NCI-H2029 treated with DMSO at 0.1 percent for 48 hours (cell line): ENCODE measurements around the gene ADGRV1.

Source experiments
- DNase-seq: peaks from one replicate; lab custom pipeline; 2025; lab: John Stamatoyannopoulos, UW

The ADGRV1 gene

DNA sequence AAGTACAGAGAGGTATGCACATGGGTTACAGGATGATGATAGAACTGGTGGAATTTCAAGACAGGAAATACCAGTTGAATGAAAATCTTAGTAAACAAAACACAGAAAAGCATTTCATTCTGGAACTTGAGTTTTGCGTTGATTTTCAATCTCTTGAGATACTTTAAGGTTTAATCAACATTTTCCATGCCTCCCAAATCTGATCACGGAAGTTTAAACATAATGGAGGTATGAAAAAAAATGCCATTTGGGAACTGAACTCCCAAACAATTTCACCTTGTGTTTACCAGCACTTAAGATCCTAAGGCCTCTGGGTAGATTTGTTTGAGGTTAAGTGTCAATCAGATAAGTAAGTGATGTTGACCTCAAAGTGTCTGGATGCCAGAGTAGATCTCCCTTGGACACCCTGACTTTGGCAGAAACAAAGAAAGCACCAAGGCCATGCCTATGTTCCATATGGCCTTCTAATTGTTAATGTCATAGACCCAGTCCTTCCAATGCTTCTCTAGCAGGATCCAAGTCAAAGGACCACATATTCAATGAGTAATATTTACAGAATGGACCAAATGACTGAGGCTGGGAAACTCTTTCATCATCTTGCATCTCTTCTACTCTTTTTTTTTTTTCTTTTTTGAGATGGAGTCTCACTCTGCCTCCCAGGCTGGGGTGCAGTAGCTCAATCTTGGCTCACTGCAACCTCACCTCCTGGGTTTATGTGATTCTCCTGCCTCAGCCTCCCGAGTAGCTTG lies 607.6 kb downstream of the ADGRV1 start:
- no peak for DNase-seq

DNA sequence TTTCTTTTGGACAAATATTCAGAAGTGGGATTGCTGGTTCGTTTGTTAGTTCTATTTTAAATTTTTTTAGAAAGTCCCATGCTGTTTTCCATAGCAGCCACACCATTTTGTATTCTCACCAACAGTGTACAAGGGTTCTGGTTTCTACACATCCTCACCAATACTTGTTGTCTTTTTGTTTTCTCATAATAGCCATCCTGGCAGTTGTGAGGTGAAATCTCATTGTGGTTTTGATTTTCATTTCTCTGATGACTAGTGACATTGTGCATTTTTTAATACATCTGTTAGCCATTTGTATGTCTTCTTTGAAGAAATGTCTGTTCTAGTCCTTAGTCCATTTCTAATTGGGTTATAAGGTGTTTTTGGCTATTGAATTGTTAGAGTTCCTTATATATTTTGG lies 610.3 kb downstream of the ADGRV1 start:
- DNase-seq: no peak

DNA sequence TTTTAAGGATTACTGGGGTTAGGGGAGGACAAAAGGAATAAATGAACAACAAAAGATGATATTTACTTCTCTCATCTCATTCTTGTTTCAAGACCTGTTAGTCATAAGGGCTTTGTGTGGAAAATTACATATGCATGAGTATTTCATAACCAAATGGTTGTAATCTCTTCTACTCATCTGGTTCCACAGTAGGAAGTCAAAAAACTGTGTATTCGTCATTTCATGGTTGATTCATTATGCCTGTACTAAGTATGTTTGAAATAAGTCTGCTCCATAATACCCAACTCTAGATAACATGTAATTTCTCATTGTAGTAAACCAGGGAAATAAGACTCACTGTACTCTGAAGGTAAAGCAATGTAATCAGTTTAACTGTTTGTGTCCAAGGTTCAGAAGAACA lies 611.7 kb downstream of the ADGRV1 start:
- DNase-seq: no peak

DNA sequence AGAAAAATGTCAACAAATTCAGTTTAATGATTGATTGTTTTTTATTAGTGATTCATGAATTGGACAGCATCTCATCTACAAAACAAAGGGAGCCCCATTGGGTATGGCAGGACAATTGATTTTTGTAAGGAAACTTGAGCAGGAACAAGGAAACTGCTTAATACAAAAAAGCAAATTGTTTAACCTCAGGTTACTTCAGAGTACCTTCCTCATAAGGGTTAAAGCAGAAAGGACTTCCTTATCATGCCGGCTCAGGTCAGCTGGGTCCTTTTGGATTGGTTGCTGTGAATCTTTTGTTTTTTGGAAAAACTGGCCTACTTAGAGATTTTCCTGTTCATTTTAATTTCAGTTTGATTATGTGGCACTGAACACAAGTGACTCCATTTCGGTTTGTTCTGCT lies 612.7 kb downstream of the ADGRV1 start:
- no peak for DNase-seq

DNA sequence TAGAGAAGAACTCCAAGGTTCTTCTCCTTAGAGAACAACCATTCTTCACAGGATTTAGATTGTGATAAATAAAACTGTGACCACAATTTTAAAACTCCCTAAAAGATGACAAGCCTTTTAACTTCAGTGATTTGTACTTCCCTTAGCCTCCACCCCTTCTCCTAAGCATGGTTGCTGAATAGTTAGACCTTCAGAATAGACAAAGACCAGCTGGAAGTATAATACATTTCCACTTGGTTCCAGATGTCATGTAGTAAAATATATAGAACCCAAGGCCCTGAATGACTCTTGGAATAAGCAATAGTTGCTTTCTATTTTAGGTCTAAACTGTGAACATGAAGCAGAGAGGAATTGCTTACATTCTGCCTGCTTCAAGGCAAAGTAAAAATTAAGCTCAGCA lies 615.8 kb downstream of the ADGRV1 start:
- no peak for DNase-seq

DNA sequence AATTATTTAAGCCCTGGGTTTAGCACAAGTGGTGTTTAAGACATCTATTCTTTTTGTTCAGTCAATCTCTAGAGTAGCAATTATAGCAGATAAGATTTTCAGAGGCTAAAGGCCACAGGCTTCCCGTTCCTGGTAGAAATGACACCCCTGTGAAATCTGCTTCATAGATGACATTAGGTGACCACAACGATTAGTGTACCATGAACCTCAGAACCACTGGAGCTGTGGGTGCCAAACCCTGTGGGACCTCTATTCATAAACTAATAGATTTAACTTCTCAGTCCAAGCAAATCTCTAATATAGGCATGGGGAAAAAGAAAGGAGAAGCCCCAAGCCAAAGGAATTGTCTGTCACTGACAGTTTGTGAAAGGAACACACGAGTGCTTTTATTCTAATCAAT lies 617.1 kb downstream of the ADGRV1 start:
- DNase-seq: no peak

DNA sequence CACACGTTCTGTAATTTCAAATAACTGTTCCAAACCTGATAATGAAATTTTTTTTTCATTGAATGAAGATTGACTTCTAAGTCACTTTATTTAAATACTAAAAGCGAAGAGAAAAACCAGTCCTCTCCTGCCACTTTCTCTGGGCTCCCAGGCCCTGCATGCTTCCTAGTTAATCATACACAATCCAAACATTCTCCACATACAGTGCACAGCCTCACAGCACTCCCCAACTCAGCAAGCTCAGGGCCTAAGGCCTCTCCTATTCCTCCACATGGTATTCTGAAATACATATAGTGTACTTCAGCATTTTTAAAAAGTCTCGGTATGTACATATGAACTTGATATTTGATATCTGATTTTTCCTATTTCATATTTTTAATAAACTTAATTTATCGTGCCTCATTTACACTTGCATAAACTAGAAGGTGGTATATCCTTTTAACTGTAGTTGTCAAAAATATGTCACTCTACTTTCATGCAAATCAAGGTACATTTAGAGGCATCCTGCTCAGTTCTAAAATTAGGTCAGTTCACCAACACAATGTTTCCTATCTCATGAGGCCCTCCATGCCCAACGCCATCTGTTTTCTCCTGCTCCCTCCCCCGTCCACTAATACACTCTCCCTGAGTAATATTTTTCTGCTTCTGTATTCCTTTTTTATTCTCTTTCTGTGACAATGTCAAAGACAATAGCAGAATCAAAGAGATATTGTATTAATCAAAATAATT lies 617.9 kb downstream of the ADGRV1 start:
- DNase-seq: no peak

DNA sequence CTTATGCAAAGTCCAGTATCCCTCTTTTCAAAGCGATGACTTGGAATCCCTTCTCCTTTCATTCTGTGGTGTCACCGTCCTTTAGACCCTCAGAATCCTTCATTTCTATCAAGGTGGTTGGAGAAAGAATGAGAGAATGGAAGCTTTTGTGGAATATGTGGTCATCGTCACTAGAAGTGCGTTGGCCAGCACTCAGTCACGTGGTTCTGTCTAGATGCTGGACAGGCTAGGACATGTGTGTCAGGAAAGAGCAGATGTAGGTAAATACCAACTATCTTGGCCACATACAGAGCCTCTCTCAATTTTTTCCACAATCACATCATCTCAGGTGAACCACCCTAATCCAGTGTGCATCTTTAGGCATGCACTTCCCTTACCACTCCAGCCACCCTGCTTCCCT lies 618.5 kb downstream of the ADGRV1 start:
- DNase-seq: no peak

DNA sequence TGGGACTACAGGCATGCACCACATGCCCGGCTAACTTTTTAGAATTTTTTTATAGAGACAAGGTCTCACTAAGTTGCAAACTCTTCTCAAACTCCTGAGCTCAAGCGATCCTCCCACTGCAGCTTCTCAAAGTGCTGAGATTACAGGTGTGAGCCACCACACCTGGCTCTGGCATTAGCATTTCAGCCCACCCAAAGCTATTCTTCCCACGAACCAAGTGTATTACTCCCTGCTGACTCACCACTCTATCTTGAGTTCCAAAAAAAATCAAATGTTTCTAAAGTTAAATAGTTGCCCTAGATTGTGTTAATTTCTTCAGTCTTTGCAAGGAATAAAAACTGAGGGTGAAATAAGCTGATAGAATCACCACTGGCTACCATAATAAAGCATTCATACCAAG lies 619.0 kb downstream of the ADGRV1 start:
- no peak for DNase-seq

DNA sequence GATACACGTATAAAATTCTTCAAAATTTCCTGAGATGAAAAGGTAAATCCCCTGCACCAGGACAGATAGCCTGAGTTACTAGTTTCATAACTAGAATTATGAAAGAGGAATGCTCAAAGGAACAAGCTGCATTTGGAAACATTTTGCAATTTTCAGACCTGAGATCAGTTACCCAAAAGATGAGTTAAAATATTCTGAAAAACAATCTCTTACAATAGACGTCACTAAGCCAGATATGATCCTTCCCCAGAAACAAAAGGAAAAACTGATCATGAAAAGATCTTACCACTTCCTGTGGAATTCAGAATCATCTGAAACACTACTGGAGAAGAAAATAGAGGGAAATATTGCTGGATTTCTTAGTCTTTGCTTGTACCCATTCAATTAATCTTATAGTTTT lies 619.9 kb downstream of the ADGRV1 start:
- DNase-seq: no peak

DNA sequence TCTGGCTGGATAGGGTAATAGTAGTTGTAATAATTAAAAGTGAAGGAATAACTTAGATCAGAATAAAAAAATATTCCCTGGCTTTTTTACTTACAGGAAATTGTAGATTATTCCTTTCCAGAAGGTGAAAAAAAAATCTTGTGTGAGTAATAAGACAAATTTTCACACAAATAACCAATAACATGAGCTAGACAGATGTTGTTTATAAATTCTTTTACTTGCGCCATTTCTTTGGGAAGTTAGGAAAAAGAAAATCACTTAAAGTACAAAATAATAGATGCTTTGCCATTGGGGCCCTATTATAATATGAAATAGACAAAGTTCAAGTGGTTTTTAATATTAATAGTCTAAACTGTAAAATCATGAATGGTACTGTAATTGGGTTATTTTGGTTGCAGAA lies 620.4 kb downstream of the ADGRV1 start:
- DNase-seq: no peak

DNA sequence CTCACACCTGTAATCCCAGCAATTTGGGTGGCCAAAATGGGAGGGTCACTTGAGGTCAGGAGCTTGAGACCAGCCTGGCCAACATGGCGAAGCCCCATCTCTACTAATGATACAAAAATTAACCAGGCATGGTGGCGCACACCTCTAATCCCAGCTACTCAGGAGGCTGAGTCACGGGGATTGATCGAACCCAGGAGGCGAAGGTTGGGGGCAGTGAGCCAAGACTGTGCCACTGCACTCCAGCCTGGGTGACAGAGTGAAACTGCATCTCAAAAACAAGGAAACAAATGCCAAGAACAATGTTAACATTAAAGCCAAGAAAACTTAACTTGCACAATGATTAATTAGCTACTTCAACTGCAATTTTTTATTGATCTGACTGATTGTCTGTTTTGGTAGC lies 621.9 kb downstream of the ADGRV1 start:
- DNase-seq: no peak

DNA sequence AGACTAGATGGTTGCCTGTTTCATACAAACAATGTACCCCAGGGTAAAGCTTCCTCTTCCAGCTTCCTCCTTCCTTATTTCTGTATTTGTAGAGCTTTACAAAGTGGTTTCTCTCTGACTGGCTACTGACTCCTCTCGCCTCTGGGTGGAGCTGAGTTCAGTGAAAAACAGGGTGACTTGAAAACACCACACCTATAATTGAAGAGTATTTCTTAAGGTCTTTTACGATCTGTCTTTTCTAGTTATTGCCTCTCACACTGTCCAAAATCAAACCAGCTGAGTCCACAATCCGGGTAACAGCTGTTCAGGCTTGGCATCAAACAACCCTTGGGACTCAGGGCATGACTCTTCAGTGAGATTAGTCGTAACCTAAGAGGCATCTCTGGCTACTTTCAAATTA lies 624.2 kb downstream of the ADGRV1 start:
- no peak for DNase-seq

DNA sequence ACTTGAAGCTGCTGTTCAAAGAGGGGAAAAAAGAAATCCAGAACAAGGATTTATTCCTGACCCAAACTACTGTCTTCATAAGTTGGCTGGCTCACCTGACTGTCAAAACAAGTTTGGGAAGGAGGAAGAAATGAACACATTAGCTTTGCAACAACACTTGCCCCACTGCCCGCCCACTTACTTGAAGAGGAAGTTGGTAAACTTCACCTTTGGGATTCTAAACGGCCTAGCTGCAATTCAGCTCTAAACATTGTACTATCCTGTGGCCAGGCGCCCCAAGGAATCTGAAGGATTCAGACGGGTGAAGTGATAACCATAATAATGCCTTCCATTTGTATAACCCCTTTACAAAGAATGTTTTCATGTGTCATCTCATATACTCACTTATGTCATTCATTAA lies 625.1 kb downstream of the ADGRV1 start:
- no peak for DNase-seq

DNA sequence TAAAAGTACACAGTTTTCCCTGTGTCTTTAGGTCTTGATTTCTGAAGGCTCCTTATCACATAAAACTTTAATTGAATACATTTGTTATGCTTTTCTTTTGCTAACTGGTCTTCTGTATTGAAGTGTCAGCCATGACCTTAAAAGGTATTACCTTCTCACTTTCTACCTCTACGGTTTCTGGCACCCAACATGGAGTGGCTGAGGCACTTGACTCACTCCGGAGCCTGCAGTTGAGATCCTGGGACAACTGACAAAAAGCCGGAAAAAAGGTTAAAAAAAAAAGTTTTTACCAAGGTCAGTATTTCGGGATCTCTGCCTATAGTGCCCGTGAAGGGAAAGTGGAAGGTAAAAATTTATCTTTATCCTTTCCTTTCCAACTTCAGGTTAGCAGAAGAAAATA lies 627.5 kb downstream of the ADGRV1 start:
- no peak for DNase-seq

DNA sequence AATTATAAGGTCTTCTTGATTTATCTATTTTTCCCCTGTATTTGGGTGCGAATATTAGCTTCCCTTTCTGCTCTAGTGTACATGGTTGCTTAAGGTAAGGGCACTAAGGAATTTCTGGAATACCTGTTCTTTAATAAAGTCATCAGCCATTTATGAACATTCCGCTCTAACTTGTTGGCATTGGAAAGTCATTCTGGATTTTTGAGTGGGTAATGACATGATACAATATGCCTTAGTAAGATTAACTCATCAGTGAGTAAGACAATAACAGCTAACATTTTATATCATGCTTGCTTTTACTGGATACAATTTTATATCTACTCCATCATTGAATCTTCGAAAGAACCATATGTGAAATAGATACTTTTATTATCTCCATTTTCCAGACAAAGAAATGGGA lies 628.4 kb downstream of the ADGRV1 start:
- no peak for DNase-seq

DNA sequence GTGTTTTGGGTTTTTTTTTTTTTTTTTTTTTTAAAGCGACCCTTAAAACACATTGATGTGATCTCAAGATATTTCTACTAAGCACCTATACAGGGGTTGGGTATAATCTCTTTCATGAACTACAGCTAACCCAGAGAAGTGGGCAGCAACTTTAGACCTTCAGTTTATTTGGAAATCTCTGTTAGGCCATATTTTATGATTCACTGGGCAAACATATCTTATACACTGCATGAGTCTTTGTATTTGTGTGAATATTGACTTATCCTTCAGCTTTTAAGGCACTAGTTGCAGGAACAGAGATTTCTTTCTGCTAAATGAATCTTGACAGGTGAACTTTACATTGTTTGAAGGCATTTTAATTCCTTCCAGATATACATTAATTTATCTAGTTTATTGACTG lies 630.2 kb downstream of the ADGRV1 start:
- no peak for DNase-seq

DNA sequence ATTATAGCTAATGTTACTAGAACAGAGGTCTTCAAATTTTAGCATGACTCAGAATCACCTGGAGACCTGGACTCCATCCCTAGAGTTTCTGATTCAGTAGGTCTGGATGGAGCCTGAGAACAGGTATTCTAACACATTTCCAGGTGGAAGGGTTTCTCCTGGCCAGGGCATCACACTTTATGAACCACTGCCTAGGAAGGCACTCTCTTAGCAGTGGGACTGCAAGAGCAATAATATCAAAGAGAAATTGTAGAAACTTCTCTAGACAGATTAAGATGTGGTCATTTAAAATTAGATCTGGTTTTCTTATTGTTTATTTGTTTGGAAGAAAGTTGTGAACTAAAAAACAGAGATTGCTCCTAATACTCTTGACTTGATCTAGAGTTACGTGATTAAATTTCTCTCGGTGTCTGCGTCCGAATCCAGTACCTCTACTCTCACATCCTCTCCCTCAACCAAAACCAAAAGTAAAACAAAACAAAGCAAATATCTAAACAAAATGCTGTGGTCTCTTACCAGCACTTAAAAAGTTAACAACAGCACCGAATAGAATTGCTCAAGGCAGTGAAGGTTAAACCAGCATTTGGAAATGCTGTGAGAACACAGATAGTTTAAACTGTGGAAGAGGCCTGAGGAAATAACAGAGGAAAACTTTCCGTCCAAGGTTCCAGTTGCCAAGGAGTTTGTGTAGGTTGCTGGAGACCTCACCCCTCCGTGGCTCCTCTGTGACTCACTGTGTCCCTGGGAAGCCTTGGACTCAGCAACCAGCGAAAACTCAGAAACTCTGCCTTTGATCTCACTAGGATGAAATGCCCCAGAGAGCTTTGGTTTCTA lies 631.1 kb downstream of the ADGRV1 start:
- DNase-seq: no peak

DNA sequence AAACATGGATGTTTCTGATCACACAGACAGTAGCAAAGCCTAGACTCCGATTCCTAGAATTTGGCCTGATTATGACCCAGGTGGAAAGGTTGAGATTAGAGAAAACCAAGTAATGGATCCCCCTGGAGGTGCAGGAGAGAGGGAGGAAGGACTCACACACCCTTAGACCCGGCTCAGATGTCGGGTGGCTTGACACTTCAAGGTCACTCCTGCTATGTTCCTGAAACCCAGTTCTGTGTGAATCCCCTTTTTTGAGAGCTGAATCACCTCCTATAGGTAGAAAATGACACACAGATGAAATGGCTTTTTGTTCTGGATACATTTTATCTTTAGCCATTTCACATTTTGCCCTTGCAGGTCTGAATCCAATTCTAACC lies 631.7 kb downstream of the ADGRV1 start:
- DNase-seq: no peak

DNA sequence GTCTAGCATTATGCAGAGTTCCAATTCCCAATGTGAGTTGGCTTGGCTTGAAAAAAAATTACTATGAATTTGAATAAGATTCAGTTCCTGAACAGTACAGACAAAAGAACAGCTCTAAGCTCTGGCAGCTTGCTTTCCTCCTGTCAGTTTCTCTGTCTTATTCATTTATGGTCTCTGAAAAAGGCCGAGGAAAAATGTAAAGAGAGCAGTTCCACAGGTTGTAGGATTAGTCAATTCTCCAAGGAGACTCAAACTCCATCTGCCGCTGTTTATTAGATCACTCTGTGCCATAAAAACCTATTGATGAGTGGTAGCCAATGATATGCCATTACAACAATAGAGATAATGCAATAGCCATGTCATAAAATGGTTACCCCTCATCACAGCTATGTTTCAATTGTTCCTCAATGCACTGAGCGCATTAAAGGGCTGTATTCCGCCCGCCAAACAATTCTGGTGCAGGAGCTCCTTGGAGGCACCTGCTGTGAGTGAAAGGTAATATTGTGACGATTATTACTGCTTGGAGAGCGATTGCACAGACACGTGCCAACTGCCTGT lies 636.3 kb downstream of the ADGRV1 start:
- DNase-seq: no peak

DNA sequence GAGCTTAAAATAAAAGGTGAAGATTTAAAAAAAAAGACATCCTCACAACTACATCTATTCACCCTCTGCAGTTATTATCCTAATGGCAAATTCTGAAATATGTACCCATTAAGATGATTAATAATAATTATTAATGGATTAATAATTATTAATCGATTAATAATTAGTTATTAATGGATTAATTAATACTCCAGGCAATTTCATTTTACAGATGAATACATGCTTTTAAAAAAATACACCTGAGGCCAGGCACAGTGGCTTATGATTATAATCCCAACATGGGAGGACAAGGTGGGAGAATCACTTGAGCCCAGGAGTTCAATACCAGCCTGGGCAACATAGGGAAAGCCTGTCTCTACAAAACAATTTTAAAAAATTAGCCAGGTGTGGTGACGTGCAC lies 642.1 kb downstream of the ADGRV1 start:
- DNase-seq: no peak

DNA sequence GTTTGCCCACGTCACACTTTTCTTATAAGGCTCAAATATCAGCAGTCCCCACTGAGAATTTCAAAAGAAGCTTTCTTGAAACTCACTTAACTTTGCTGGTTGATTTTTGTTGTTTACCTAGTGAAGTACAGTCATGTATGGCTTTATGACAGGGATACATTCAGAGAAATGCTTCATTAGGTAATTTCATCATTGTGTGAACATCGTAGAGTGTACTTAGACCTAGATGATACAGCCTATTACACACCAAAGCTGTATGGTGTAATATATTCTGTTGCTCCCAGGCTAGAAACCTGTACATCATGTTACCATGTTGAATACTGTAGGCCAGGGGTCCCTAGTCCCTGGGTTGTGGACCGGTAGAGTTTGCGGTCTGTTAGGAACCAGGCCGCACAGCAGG lies 647.5 kb downstream of the ADGRV1 start:
- DNase-seq: no peak

DNA sequence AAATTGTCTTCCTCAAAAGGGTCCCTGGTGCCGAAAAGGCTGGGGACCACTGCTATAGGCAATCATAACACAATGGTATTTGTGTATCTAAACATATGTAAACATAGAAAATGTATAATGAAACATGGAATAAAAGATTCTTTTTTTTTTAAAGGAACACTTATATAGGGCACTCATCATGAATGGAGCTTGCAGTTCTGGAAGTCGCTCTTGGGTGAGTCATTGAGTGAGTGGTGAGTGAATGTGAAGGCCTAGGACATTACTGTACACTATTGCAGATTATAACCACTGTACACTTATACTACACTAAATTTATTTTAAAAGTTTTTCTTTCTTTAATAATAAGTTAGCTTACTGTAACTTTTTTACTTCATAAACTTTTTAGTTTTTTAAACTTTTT lies 648.1 kb downstream of the ADGRV1 start:
- no peak for DNase-seq
